Pancreas (tissue), 10 donors: ENCODE measurements around the gene ABTB1. TPM values are rescaled to one million over a fixed set of nuclear protein-coding genes. Genes with fewer than 3 reads are reported as not detected.

Experiments used
- ATAC-seq, 4 donors: fragments of 200-7000 bp; cut with Tn5 transposase; one replicate each; pipeline versions ENCODE4 v1.8.0 to v1.9.1; 2020; ENCODE audit warnings: mild to moderate bottlenecking in 4 of 4, moderate library complexity in 4 of 4
- DNase-seq, 6 donors: peaks; one replicate each; pipeline ENCODE4 v3.0.0-alpha.2; 2020
- FAIRE-seq: peaks from 2 replicates; lab custom pipeline; 2012; peaks lifted over from hg19 to GRCh38; lab: Jason Lieb, UNC
- H3K27ac ChIP-seq, 4 donors: fragments of 200-600 bp; sonication (generic); 1 replicate in 3 of 4; 2 replicates in 1 of 4; pipeline versions ENCODE4 v1.5.0 to v1.8.0; 2020
- H3K27me3 ChIP-seq, 4 donors: fragments of 200-600 bp; one replicate each; pipeline ENCODE4 v1.8.0; 2021
- H3K36me3 ChIP-seq, 3 donors: fragments of 200-600 bp; sonication (generic) in 1 of 3; one replicate each; pipeline versions ENCODE4 v1.5.0 to v1.8.0; 2020 to 2021
- H3K4me1 ChIP-seq, 3 donors: fragments of 200-600 bp; one replicate each; pipeline ENCODE4 v1.8.0; 2021
- H3K4me3 ChIP-seq, 4 donors: fragments of 200-600 bp; sonication (generic) in 2 of 4; one replicate each; pipeline versions ENCODE4 v1.5.0 to v1.8.0; 2020 to 2021
- H3K9me3 ChIP-seq, 4 donors: fragments of 200-600 bp; one replicate each; pipeline ENCODE4 v1.8.0; 2021
- WGBS, 2 donors: extraction: QIAGEN DNeasy Blood & Tissue Kit; methylation state at CpG; one replicate each; pipeline ENCODE4 v1.1.7; 2013; 5-methylcytosine and 5-hydroxymethylcytosine counted together
- intact Hi-C, 3 donors: fragments of 100-400 bp; cut with DNase I; formaldehyde crosslinking; loops; one replicate each; pipeline versions ENCODE4 v1.11.1 to v1.14.2; 2022
- polyA plus RNA-seq, 2 donors: library from polyadenylated mRNA; stranded (reverse); fragments of 200-250 nt; gene quantifications; one replicate each; pipeline ENCODE4 v1.2.3, GENCODE V29; 2013
- total RNA-seq, 6 donors: library from RNA; stranded (reverse); fragmentation: NEBNext Ultra II Directional in 4 of 6; extraction: Animal tissue kit (Norgen Biotek cat#: 25700) in 4 of 6; gene quantifications; one replicate each; pipeline versions ENCODE4 v1.2.1 to v1.2.4, GENCODE V29; 2021 to 2023
- TF ChIP-seq, protein P1 (sequence below), 4 donors: fragments of 200-600 bp; sonication (generic) in 3 of 4; IDR thresholded peaks; one replicate each; pipeline versions ENCODE4 v1.5.0 to v1.8.0; 2021; ENCODE audit warnings: antibody characterized with exemption in 4 of 4
- donor health status: healthy with polysubstance abuse.
- donor health status: DM: no; HTN: no; CAD: no; lungs with moderate emphysema.
- donor health status: DM: no; HTN: no; CAD: no.
- donor health status: control.
- donor health status: control.
- donor health status: Bipolar disorder and iron deficiency.
- donor health status: DM: yes; HTN: yes; CAD: no.
- donor health status: DM: no; HTN: no; CAD: no.
- donor health status: DM: no; HTN: no; CAD: no.
- donor health status: DM: yes; HTN: yes; CAD: no.

ABTB1 gene
- total and polyA plus RNA-seq, 8 donors = 7.6 to 60.7 (median 17.2) TPM

DNA sequence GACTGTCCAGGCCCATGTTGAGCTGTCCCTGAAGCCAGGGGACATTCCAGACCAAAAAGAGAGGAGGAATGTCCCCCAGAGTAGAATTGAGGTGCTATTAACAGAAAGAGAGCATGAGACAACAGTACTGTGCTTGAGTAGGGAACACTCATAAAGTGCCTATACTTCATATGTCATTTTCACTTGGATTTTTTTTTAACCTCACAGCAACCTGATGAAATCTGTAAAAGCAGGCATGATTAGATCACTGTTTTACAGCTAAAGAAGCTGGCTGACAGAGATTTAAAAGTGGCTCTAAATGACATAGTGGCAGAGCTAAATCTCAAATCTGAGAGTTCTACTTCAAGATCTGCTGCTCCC lies 24.9 kb upstream of the ABTB1 start:
- TF ChIP-seq, protein P1, sequence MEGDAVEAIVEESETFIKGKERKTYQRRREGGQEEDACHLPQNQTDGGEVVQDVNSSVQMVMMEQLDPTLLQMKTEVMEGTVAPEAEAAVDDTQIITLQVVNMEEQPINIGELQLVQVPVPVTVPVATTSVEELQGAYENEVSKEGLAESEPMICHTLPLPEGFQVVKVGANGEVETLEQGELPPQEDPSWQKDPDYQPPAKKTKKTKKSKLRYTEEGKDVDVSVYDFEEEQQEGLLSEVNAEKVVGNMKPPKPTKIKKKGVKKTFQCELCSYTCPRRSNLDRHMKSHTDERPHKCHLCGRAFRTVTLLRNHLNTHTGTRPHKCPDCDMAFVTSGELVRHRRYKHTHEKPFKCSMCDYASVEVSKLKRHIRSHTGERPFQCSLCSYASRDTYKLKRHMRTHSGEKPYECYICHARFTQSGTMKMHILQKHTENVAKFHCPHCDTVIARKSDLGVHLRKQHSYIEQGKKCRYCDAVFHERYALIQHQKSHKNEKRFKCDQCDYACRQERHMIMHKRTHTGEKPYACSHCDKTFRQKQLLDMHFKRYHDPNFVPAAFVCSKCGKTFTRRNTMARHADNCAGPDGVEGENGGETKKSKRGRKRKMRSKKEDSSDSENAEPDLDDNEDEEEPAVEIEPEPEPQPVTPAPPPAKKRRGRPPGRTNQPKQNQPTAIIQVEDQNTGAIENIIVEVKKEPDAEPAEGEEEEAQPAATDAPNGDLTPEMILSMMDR (IDR thresholded peaks at IDR 0.05) = no peak
- Histone ChIP-seq H3K27ac (no peak overlapping the region), H3K4me3 (no peak overlapping the region), H3K9me3 (no peaks in the 10 kb centered on the region), H3K27me3 (no peaks in the 10 kb centered on the region), H3K36me3 (no peaks in the 10 kb centered on the region), H3K4me1 (no peaks in the 10 kb centered on the region)
- FAIRE-seq (no peak), DNase-seq (no peak), ATAC-seq (no peak)
- intact Hi-C loops = no loop called here

DNA sequence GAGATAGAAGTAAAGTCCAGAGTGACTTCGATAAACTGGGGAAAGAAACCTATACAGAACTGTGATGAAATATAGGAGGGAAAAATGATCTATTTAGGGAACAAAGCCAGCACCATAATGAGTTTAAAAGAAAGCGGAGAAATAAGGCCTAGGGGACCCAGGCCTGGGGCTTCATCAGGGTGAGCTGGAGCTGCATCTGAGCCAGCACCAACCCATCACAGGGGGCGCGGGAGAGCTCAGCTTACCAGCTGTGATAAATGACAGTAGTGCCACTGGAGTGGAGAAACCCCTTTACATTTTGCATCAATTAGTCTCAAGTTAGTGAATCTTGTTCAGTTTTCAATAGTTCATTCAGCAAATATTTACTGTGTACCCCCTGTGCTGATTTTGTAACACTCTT lies 22.5 kb upstream of the ABTB1 start:
- Histone ChIP-seq H3K36me3 (no peaks in the 10 kb centered on the region), H3K27me3 (no peaks in the 10 kb centered on the region), H3K27ac (no peak overlapping the region), H3K9me3 (no peaks in the 10 kb centered on the region), H3K4me3 (no peak overlapping the region), H3K4me1 (no peaks in the 10 kb centered on the region)
- DNase-seq (no peak), FAIRE-seq (no peak), ATAC-seq (no peak)
- intact Hi-C loops = loop anchor here in 2 of 3 donors (5.0 to 10.0 kb wide), 2 partner anchors 315 to 327 kb away; no protein-coding TSS in a partner anchor
- WGBS, 2 donors = 88 to 91% methylated on average over 4 of the region's 4 CpGs
- TF ChIP-seq, protein P1 (IDR thresholded peaks at IDR 0.05) = no peak

DNA sequence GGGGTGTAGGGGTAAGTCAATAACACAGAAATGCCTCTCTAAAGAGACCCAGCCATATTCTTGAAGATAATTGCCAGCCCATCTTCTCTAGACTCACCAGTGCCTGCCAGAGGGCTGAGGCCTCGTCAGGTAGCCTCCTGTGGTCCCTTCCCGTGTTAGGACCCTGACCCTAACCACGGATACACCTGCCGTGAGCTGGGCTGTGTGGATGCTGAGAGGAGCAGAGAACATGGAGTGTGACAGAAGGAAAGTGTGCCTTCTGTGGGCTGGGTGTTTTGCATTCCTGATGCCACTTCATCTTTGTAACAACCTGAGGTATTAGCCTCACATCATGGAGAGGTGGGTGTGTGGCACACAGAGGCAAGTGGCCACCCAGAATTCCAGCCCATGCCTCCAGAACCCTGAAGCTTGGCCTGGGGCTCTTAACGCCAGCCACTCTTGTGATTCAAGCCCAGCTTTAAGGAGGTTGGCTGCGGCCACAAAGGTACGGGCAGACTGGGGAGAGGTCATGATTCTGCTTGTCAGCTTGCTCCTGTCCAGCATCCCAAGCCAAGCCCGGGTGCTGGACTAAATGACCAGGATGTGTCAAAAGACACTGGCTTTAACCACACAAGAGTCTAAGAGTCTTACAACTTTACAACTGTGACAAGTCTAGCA lies 21.1 kb upstream of the ABTB1 start:
- H3K27ac ChIP-seq = no peak overlapping the region
- intact Hi-C loops = loop anchor here in 2 of 3 donors (5.0 to 10.0 kb wide), 2 partner anchors 313 to 326 kb away; no protein-coding TSS in a partner anchor
- no peaks in the 10 kb centered on the region for H3K9me3 ChIP-seq
- H3K4me3 ChIP-seq = no peak overlapping the region
- FAIRE-seq (no peak), ATAC-seq (no peak), DNase-seq (no peak)
- whole genome bisulfite sequencing, 2 donors = 61 to 75% methylated on average over 8 of the region's 8 CpGs
- TF ChIP-seq, protein P1 (IDR thresholded peaks at IDR 0.05) = no peak
- H3K36me3 ChIP-seq = no peaks in the 10 kb centered on the region
- no peaks in the 10 kb centered on the region for H3K4me1 ChIP-seq
- no peaks in the 10 kb centered on the region for H3K27me3 ChIP-seq

DNA sequence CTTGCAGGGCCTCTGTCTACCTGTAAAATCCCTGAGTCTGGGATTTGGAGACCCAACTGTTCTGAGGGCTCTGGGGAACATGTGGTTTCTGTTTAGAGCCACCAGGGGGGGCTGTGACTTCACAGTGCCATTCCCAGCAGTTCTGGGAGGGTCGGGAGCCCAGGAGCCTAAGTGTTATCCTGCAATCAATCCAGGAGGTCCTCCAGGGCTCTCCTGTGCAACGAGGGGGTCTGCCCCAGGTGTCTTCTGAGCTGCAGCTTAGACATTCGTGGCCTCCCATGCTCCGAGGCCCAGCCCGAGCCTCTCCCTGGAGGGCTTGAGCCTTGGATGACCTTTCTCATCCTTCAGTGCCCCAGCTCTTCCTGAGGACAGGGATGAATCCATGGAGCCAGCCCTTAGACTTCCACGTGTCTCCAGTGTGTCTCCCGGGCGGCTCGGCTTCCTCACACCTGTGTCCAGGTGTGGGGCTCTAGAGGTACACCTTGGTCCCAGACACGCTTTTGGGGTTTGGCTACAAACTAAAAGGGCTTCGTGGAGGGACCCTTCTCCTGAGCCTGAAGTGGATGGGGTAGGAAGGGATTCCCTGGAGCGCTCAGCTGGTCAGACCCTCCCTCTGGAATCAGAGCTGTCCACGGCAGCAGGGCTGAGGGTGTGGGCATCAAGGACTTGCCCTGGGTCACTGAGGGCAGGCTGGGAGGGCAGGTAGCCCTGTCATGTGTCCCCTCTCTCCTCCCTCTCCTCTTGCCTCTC lies 20.3 kb upstream of the ABTB1 start:
- intact Hi-C loops = loop anchor here in 2 of 3 donors (5.0 to 10.0 kb wide), 2 partner anchors 312 to 325 kb away; no protein-coding TSS in a partner anchor
- Histone ChIP-seq H3K4me3 (no peak overlapping the region), H3K36me3 (no peaks in the 10 kb centered on the region), H3K4me1 (no peaks in the 10 kb centered on the region), H3K27me3 (no peaks in the 10 kb centered on the region), H3K9me3 (no peaks in the 10 kb centered on the region), H3K27ac (no peak overlapping the region)
- peak in 1 of 6 donors; percentile 52 for DNase-seq
- TF ChIP-seq, protein P1 (IDR thresholded peaks at IDR 0.05) = peak; percentile 62 to 87 (median 80)
- no peak for FAIRE-seq
- peak; percentile 67 to 90 (median 86) for ATAC-seq
- WGBS, 2 donors = 62 to 69% methylated on average over 13 of the region's 13 CpGs
